Panc1 (cell line): ENCODE measurements around the gene SCAF4. TPM values are rescaled to one million over a fixed set of nuclear protein-coding genes. Genes with fewer than 3 reads are reported as not detected.

Experiments
- ATAC-seq: fragments of 200-7000 bp; cut with Tn5 transposase; 2 replicates; pipeline ENCODE4 v1.9.1; 2020; ENCODE audit warnings: mild to moderate bottlenecking, moderate library complexity
- BruUV-seq: library from RNA; stranded (reverse); fragments of 400-500 nt; replicated peaks from 2 replicates; lab custom pipeline; 2021; lab: Mats Ljungman, UMichigan
- CTCF ChIA-PET: fragments of 300-600 bp; sonication (Branson Sonifier 250); formaldehyde crosslinking; loops from one replicate; lab custom pipeline; 2022; ENCODE audit warnings: antibody characterized with exemption; lab: Charles Lee
- POLR2A ChIA-PET: fragments of 300-600 bp; sonication (Branson Sonifier 250); formaldehyde crosslinking; loops from one replicate; lab custom pipeline; 2022; ENCODE audit warnings: antibody characterized with exemption; lab: Charles Lee
- DNase-seq: peaks from one replicate; pipeline ENCODE4 v3.0.0-alpha.2; 2010; ENCODE audit warnings: low read depth, low spot score
- H3K27ac ChIP-seq: 2 replicates; pipeline ENCODE4 v1.5.1; 2011; ENCODE audit warnings: mild to moderate bottlenecking, low read length, inconsistent platforms
- H3K27me3 ChIP-seq: fragments of 200-500 bp; sonication (Bioruptor generic); 2 replicates; pipeline ENCODE4 v1.6.0; 2014; ENCODE audit warnings: low read length, inconsistent platforms; ENCODE audit not compliant: control insufficient read depth, insufficient read depth
- H3K36me3 ChIP-seq: fragments of 200-500 bp; sonication (Bioruptor generic); 2 replicates; pipeline ENCODE4 v1.5.1; 2014; ENCODE audit warnings: inconsistent platforms, mild to moderate bottlenecking, low read length, moderate library complexity; ENCODE audit not compliant: control insufficient read depth, insufficient read depth
- H3K4me1 ChIP-seq: 2 replicates; pipeline ENCODE4 v1.5.1; 2011; ENCODE audit warnings: inconsistent platforms, mild to moderate bottlenecking, low read length, moderate library complexity; ENCODE audit not compliant: control insufficient read depth, insufficient read depth
- H3K4me3 ChIP-seq, 2 experiments: 2 replicates each; pipeline ENCODE4 v1.5.1; 2011 to 2012; ENCODE audit warnings: low read depth in 2 of 2, low read length in 2 of 2, mild to moderate bottlenecking in 2 of 2, inconsistent platforms in 1 of 2, moderate library complexity in 1 of 2
- H3K9me3 ChIP-seq: fragments of 200-500 bp; sonication (Bioruptor generic); 2 replicates; pipeline ENCODE4 v1.5.1; 2014; ENCODE audit warnings: low read depth, mild to moderate bottlenecking, inconsistent platforms, low read length, moderate library complexity; ENCODE audit not compliant: control insufficient read depth, insufficient read depth
- POLR2AphosphoS5 ChIP-seq: IDR thresholded peaks from 2 replicates; pipeline ENCODE4 v1.6.1; 2012; ENCODE audit warnings: mild to moderate bottlenecking, low read depth, low read length, moderate library complexity
- SIN3A ChIP-seq: IDR thresholded peaks from 2 replicates; pipeline ENCODE4 v1.6.1; 2012; ENCODE audit warnings: low read depth, mild to moderate bottlenecking, low read length, moderate library complexity, borderline replicate concordance; ENCODE audit not compliant: insufficient read depth
- TCF7L2 ChIP-seq: IDR thresholded peaks from 2 replicates; pipeline ENCODE4 v1.6.1; 2011; ENCODE audit warnings: mild to moderate bottlenecking, low read depth, low read length, inconsistent platforms
- in situ Hi-C: cut with HindIII; loops from 2 replicates; pipeline ENCODE4 v1.10.0; 2016; ENCODE audit warnings: low sequenced_read_pairs, low pct_unique_long_range_greater_than_20kb
- intact Hi-C: fragments of 100-400 bp; cut with micrococcal nuclease; formaldehyde crosslinking; loops from one replicate; pipeline ENCODE4 v1.10.0; 2022; ENCODE audit not compliant: unreplicated experiment
- total RNA-seq: library from RNA; stranded (reverse); gene quantifications from one replicate; pipeline ENCODE4 v1.2.1, GENCODE V29; 2021; ENCODE audit not compliant: unreplicated experiment
- TF ChIP-seq, protein P1 (sequence below), 2 experiments: IDR thresholded peaks; 2 replicates each; pipeline ENCODE4 v1.6.1; 2011 to 2012; ENCODE audit warnings: low read depth in 2 of 2, control low read depth in 1 of 2, low read length in 1 of 2, mild to moderate bottlenecking in 1 of 2, moderate library complexity in 1 of 2; ENCODE audit not compliant: insufficient read depth in 1 of 2
- TF ChIP-seq, protein P2 (sequence below): fragments of 450-650 bp; IDR thresholded peaks from 2 replicates; pipeline ENCODE4 v1.5.1; 2017; ENCODE audit warnings: mild to moderate bottlenecking

SCAF4 gene
- total RNA-seq, 1 experiment from 2014 or later, result 28.4 TPM

GRCh38 chr21:31660591-31660990 lies 71.3 kb downstream of the SCAF4 start:
- H3K4me1 ChIP-seq, result peaks cover 17% of the 10 kb centered on the region
- ChIA-PET CTCF (no interaction called here), POLR2A (no interaction called here)
- intact Hi-C loops, result no loop called here
- H3K4me3 ChIP-seq, result peak overlapping the region; percentile 83 to 92
- H3K27ac ChIP-seq, result peak overlapping the region; percentile 85
- in situ Hi-C loops, result no loop called here
- no peaks in the 10 kb centered on the region for H3K9me3 ChIP-seq
- ATAC-seq (no peak), DNase-seq (no peak)
- H3K27me3 ChIP-seq, result no peaks in the 10 kb centered on the region
- TF ChIP-seq, protein P1, sequence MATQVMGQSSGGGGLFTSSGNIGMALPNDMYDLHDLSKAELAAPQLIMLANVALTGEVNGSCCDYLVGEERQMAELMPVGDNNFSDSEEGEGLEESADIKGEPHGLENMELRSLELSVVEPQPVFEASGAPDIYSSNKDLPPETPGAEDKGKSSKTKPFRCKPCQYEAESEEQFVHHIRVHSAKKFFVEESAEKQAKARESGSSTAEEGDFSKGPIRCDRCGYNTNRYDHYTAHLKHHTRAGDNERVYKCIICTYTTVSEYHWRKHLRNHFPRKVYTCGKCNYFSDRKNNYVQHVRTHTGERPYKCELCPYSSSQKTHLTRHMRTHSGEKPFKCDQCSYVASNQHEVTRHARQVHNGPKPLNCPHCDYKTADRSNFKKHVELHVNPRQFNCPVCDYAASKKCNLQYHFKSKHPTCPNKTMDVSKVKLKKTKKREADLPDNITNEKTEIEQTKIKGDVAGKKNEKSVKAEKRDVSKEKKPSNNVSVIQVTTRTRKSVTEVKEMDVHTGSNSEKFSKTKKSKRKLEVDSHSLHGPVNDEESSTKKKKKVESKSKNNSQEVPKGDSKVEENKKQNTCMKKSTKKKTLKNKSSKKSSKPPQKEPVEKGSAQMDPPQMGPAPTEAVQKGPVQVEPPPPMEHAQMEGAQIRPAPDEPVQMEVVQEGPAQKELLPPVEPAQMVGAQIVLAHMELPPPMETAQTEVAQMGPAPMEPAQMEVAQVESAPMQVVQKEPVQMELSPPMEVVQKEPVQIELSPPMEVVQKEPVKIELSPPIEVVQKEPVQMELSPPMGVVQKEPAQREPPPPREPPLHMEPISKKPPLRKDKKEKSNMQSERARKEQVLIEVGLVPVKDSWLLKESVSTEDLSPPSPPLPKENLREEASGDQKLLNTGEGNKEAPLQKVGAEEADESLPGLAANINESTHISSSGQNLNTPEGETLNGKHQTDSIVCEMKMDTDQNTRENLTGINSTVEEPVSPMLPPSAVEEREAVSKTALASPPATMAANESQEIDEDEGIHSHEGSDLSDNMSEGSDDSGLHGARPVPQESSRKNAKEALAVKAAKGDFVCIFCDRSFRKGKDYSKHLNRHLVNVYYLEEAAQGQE (IDR thresholded peaks at IDR 0.05; ENCODE audit: insufficient read depth in 1 of 2, low read depth in 2 of 2, low read length in 1 of 2), result no peak
- TF ChIP-seq TCF7L2, result no peak
- no peak for TF ChIP-seq POLR2AphosphoS5
- TF ChIP-seq, protein P2, sequence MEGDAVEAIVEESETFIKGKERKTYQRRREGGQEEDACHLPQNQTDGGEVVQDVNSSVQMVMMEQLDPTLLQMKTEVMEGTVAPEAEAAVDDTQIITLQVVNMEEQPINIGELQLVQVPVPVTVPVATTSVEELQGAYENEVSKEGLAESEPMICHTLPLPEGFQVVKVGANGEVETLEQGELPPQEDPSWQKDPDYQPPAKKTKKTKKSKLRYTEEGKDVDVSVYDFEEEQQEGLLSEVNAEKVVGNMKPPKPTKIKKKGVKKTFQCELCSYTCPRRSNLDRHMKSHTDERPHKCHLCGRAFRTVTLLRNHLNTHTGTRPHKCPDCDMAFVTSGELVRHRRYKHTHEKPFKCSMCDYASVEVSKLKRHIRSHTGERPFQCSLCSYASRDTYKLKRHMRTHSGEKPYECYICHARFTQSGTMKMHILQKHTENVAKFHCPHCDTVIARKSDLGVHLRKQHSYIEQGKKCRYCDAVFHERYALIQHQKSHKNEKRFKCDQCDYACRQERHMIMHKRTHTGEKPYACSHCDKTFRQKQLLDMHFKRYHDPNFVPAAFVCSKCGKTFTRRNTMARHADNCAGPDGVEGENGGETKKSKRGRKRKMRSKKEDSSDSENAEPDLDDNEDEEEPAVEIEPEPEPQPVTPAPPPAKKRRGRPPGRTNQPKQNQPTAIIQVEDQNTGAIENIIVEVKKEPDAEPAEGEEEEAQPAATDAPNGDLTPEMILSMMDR, result no peak
- TF ChIP-seq SIN3A, result no peak
- TSS peak; percentile 86 for BruUV-seq
- peaks cover 6% of the 10 kb centered on the region for H3K36me3 ChIP-seq

DNA sequence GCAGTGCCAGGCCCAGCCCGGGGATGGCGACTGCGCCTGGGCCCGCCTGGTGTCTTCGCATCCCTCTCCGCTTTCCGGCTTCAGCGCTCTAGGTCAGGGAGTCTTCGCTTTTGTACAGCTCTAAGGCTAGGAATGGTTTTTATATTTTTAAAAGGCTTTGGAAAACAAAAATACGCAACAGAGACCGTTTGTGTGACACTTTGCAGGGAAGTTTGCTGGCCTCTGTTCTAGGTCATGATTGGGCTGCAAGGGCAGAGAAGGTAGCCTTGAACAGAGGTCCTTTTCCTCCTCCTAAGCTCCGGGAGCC lies 71.7 kb downstream of the SCAF4 start:
- Histone ChIP-seq H3K36me3 (peaks cover 6% of the 10 kb centered on the region), H3K27me3 (no peaks in the 10 kb centered on the region), H3K27ac (peak overlapping the region; percentile 85), H3K9me3 (no peaks in the 10 kb centered on the region), H3K4me3 (peak overlapping the region; percentile 83 to 92), H3K4me1 (peaks cover 17% of the 10 kb centered on the region)
- BruUV-seq, result no TSS peak
- ChIA-PET POLR2A (no interaction called here), CTCF (no interaction called here)
- no peak for DNase-seq
- in situ Hi-C loops, result no loop called here
- peak; percentile 55; the same call in 1 of the 2 replicates for ATAC-seq
- intact Hi-C loops, result no loop called here
- TF ChIP-seq SIN3A, result no peak
- TF ChIP-seq POLR2AphosphoS5, result no peak
- TF ChIP-seq, protein P2, result no peak
- TF ChIP-seq, protein P1 (IDR thresholded peaks at IDR 0.05; ENCODE audit: insufficient read depth in 1 of 2, low read depth in 2 of 2, low read length in 1 of 2), result no peak
- no peak for TF ChIP-seq TCF7L2
